Mammary epithelial cell (primary cell): ENCODE measurements around the gene ERCC3.

Source experiments
- CTCF ChIP-seq, 2 donors: IDR thresholded peaks in 1 of 2; conservative IDR thresholded peaks in 1 of 2; 2 replicates each; pipeline ENCODE4 v1.5.1; 2011 to 2012; ENCODE audit warnings: inconsistent platforms in 2 of 2, low read length in 2 of 2, mild to moderate bottlenecking in 2 of 2, control low read depth in 1 of 2, low read depth in 1 of 2; ENCODE audit not compliant: insufficient read depth in 1 of 2; ENCODE audit errors: extremely low read depth in 1 of 2
- EZH2 ChIP-seq: IDR thresholded peaks from 2 replicates; pipeline ENCODE4 v1.6.1; 2012; ENCODE audit warnings: low read length, inconsistent platforms, borderline replicate concordance

GRCh38 chr2:127259355-127259754 lies 34.6 kb downstream of the ERCC3 start:
- TF ChIP-seq CTCF (conservative IDR thresholded peaks at IDR 0.05 in 1 of 2, IDR thresholded peaks at IDR 0.05 in 1 of 2; ENCODE audit: extremely low read depth in 1 of 2, insufficient read depth in 1 of 2, low read depth in 1 of 2, low read length in 2 of 2): no peak
- TF ChIP-seq EZH2: no peak
